Suppressor macrophage (primary cell): ENCODE results near the gene SMLR1.
A peak's percentile ranks its signal among the peaks of the same experiment; 100 is the strongest.

Experiments used
- DNase-seq, 4 experiments: peaks; one replicate each; pipeline ENCODE4 v3.0.0-alpha.2; 2020 to 2022

The SMLR1 gene

GRCh38 chr6:130852844-130853554 lies 25.8 kb downstream of the SMLR1 start:
- no peak for DNase-seq

- DNase-seq: no peak
Measured at GRCh38 chr6:130853555-130854183, 26.5 kb downstream of the SMLR1 start.

GRCh38 chr6:130858054-130858453 lies 30.8 kb downstream of the SMLR1 start:
- DNase-seq: no peak

DNA sequence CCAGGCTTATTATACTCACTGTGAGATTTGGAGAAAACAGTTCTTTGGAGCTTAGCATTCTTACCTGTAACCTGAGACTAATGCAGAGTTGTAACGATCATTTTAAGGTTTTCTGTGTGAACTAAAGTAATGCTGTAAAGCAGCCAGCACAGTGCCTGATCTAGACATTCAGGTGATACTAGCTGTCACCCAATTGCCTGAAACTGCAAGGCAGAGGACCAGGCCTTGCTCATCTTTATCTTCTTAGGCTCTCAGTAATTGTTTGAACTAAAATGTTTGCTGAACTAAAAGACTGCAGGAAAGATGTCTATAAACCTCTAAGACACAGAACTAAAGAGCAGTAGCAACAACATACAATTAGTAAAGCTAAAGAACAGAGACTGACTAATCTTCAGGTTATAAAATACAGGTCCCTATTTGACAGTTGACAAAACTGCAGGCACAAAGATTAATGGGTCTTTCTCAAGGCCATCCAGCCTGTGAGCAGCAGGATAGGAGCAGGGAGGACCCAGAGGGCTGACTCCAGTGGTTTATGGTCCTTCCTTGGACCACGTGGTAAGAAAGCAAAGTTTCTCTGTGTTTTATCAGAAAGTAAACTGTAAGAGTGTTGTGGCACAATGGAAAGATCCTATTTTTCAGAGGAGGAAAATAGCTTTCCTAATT lies 31.4 kb downstream of the SMLR1 start:
- DNase-seq: no peak

DNA sequence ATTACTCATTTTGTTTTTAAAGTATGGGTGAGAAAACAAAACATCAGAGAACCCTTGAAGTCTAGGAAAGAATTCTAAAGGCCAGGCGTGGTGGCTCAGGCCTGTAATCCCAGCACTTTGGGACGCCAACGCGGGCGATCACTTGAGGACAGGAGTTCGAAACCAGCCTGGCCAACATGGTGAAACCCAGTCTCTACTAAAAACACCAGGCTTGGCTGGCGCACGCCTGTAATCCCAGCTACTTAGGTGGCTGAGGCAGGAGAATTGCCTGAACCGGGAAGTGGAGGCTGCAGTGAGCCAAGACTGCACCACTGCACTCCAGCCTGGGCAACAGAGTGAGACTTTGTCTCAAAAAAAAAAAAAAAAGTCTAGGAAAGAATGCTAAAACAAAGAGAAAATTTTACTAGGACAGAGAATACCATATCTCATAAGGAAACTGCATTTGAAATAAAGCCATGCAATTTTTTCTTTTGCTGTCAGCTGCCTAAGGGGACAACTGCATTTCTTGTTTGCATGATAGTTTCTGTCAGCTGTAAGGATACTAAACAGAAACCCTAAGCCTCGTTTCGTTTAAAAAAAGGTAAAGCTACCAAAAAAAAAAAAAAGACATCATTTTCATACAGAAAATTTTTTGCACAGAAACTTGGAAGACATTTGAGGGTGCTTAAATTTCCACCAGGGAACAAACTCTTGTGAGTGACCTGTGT lies 32.1 kb downstream of the SMLR1 start:
- no peak for DNase-seq

- DNase-seq: no peak
Measured at GRCh38 chr6:130862370-130862769, 35.2 kb downstream of the SMLR1 start.

DNA sequence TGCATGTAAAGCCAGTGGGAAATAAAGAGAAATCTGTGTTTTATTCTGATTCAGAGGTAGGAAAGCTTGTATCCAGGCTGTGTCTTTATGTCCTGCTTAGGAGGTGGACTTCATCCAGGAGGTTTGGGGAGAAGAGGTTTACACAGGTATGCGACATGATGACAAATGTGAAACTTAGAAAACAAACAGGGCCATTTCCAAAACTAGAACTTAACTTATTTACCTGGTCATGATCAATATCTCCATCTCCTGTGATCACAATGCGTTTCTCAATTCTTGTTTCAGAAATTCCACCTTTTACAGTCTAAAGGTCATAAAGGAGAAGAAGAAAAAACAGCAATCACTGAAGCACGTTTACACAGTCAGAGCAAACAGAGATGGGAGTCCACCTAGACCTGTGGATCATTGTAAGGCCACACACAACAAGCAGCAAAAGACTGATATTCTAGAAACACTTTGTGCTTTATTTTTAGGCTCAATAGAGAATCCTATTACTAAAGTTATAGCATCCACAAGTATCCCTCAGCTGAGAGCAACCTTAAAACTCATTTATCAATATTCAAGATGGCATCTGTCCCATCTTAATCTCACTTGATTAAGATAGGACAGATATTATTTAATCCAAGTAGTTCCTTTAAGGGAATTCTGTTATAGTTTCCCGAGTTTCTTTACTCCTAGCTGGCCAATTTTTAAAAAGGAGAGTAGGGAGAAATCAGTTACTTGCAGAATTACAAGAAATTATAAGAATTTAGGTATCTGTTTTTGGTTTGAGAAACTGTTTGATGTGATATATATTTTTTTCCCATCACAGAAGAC lies 36.4 kb downstream of the SMLR1 start:
- no peak for DNase-seq

DNA sequence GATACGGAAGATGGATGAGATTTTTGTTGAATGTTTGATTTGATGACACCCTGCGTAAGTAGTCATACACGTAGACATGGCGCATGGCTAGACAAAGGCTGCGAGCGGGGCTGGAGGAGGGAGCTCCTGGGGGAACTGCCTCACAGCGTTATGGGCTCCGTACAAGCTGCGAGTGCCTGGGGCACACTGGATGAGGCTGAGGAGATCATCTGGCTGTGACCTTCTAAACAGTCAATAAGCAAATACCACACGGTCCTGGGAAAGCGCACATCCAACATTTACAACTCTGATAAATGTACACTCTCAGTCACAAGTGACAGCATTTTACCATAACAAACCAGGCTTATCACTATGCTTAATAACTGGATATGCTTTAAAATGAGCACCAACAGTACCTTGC lies 37.1 kb downstream of the SMLR1 start:
- DNase-seq: no peak

DNA sequence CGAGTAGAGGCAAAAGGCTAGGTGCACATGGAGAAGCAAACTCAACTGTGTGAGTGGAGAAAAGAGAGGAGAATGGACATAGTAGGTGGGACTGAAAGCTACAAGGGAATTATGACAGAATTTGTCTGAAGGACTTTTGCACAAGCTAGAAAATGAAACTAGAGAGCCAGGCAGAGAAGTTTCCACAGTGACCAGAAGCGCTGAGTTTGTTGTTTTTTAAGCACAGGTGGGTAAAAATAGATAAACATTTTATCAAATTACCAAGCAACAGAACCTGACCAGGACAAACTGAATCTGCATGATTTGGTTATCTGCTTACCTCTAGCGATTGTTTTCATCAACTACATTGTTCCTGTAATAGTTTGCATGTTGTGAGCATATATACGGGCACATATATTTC lies 38.6 kb downstream of the SMLR1 start:
- no peak for DNase-seq

GRCh38 chr6:130869681-130870080 lies 42.5 kb downstream of the SMLR1 start:
- no peak for DNase-seq

GRCh38 chr6:130870179-130870880 lies 43.1 kb downstream of the SMLR1 start:
- DNase-seq: no peak

DNA sequence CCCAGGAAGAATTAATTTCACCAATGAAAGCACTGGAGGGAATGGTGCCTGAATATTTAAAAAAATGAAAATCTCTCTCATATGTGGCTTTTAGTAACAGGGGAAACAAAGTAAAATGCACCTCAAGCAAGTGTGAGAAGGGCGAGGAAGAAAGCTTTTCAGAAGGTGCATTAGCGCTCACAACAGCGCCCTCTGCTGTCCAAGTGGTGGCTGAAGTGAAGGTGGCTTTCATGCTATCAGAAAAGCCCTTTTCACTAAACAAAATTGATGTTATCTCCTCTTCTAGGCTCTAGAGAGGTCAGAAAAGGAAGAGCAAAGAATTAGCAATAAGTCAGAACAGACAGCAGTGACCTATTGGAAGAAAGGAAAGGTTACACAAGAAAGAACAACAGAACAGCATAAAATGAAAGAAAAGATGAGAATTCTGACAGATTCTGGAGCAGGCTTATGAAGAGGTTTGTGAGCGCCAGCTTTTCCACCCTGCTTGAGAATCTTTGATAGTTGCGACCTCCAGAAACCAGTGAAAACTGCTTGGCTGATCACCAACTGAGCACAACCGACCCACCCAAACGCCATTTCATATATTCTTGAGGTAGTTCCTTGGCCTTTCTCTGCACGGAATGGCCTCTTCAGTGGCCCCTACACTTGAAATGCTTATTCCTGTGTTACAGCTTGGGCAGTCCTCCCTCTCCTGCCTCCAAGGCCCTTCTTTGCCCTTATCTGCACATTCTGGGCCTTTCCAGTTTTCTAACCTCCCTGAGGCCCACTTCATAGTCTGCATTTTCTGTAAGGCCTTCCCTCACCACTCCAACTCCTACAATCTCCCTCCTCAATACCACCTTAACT lies 45.3 kb downstream of the SMLR1 start:
- DNase-seq: peak; percentile 64 to 81 (median 72)

GRCh38 chr6:130873746-130874145 lies 46.5 kb downstream of the SMLR1 start:
- peak in 2 of 4 experiments; percentile 9 to 21 for DNase-seq

GRCh38 chr6:130879826-130880225 lies 52.6 kb downstream of the SMLR1 start:
- no peak for DNase-seq

DNA sequence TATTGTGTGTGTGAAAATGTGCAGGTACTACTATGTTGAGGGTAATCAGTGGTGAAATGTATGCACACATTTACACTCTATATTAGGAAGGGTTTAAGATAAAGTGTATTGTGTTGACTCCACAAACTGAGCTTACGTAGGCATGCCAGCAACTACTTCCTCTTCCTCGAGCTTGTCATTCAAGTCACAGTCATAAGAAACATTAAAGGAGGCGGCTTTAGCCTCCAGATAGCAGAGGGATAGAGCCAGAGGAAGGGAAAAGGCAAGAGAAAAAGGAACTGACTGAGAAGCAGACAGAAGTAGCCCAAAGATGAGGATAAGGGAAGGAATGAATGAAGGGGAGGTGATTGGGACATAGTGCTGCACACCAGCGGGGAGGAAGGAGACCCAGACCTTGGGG lies 55.2 kb downstream of the SMLR1 start:
- peak; percentile 67 to 88 (median 82) for DNase-seq

DNA sequence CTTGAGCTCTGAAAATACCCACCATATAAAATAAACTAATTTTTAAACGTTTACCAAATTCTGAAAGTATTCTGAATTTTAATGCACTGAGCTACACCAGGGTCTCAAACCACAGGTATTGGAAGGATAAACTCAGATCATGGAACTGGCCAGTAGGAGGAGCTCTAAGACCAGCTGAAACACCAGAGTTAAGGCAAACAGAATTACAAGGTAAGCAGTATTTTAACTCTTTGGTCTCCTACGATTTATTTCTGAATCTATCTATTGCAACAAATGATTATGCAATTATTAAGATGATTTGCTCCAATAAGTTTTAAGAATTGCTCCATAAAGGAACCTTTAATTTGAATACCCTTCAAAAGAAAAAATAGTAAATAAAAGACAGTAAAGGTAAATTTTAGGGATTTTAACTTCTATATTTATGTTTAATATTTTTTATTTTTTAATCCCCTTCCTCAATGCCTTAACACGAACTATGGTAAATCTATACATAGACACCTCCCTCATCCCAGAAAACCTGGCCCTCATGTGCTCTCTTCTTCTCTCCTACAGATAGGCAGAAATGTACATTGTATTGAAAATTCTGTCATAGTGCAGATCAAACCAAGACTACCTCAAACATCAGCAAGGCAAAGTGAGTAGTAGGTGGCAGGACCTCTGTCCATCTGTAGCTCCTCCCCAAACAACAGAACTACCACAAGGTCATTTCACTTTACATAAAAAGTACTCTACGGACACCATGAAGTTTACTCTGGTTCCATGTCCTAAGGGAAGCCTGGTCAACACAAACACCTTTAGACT lies 58.4 kb downstream of the SMLR1 start:
- peak; percentile 81 to 87 (median 86) for DNase-seq
